GM06990 (cell line): ENCODE data around the gene PCSK1.

ENCODE experiments used
- DNase-seq: peaks from one replicate; pipeline ENCODE4 v3.0.0-alpha.2; 2011; ENCODE audit not compliant: insufficient read length; ENCODE audit errors: extremely low read depth
- H3K27me3 ChIP-seq: replicated peaks from 2 replicates; pipeline ENCODE4 v1.6.0; 2011; ENCODE audit warnings: low read length; ENCODE audit not compliant: control insufficient read depth, insufficient read depth
- H3K36me3 ChIP-seq: 2 replicates; pipeline ENCODE4 v1.5.1; 2011; ENCODE audit warnings: low read length; ENCODE audit not compliant: control insufficient read depth, insufficient read depth
- H3K4me3 ChIP-seq: replicated peaks from 2 replicates; pipeline ENCODE4 v1.5.1; 2011; ENCODE audit warnings: low read depth, mild to moderate bottlenecking, control low read depth, low read length
- TF ChIP-seq, protein P1 (sequence below): IDR thresholded peaks from 2 replicates; pipeline ENCODE4 v1.5.1; 2011; ENCODE audit warnings: low read length, control low read depth, mild to moderate bottlenecking, inconsistent platforms; ENCODE audit not compliant: insufficient read depth, poor library complexity, severe bottlenecking

The PCSK1 gene

DNA sequence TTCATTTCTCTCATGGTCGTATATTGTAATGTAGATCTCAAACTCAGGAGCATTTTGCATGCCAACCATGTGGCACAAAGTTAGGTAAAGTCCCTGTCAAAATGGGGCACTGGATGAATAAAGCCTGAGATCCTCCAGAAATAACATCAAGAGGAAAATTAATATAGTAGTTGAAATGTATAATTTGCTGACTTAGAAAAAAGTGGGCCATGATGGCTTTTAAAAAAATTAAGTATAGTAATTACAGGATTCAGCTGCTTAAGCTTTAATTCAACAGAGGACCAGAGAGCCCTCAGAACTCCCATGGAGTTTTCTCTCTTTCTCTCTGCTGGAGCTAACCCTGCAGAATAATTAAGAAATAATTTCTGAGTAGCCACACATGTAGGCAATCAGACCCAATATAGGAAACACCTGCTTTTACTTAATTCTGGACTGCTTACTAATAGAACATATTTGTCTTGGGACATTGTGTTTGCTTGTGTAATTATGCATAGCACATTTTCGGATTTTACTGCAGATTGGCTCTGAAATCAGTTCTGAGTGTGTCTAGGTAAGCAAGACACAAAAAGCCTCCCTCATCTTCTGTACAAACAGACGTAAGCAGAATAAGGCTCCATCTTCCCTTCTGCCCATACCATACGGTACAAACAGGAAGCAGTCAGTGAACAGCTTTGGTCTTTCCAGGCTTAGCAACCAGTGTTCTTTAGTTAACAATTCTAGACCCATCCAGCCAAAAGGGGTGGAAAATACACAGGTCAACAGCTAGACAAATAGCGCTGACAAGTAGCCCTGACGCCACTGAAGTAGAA lies 26.5 kb upstream of the PCSK1 start:
- no peak for DNase-seq
- Histone ChIP-seq H3K4me3 (no peak overlapping the region), H3K27me3 (no peaks in the 10 kb centered on the region), H3K36me3 (no peaks in the 10 kb centered on the region)
- TF ChIP-seq, protein P1, sequence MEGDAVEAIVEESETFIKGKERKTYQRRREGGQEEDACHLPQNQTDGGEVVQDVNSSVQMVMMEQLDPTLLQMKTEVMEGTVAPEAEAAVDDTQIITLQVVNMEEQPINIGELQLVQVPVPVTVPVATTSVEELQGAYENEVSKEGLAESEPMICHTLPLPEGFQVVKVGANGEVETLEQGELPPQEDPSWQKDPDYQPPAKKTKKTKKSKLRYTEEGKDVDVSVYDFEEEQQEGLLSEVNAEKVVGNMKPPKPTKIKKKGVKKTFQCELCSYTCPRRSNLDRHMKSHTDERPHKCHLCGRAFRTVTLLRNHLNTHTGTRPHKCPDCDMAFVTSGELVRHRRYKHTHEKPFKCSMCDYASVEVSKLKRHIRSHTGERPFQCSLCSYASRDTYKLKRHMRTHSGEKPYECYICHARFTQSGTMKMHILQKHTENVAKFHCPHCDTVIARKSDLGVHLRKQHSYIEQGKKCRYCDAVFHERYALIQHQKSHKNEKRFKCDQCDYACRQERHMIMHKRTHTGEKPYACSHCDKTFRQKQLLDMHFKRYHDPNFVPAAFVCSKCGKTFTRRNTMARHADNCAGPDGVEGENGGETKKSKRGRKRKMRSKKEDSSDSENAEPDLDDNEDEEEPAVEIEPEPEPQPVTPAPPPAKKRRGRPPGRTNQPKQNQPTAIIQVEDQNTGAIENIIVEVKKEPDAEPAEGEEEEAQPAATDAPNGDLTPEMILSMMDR = no peak

DNA sequence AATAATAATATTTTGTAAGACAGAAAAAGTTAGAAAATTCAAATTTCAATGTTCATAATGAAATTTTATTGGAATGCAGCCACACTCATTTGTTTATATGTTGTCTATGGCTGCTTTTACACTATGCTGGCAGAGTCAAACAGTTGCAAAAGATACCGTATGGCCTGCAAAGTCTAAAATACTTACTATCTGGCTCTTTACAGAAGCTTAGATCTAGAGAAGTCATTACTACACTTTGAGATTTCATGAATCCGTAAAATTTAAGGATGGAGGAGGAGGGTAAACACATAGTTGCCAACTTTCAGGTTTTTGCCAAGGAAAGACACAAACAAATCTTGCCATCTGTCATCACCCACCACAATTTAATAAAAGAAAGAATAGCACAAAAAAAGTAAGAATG lies 25.1 kb upstream of the PCSK1 start:
- DNase-seq = no peak
- Histone ChIP-seq H3K27me3 (no peaks in the 10 kb centered on the region), H3K4me3 (no peak overlapping the region), H3K36me3 (no peaks in the 10 kb centered on the region)
- TF ChIP-seq, protein P1 = no peak

DNA sequence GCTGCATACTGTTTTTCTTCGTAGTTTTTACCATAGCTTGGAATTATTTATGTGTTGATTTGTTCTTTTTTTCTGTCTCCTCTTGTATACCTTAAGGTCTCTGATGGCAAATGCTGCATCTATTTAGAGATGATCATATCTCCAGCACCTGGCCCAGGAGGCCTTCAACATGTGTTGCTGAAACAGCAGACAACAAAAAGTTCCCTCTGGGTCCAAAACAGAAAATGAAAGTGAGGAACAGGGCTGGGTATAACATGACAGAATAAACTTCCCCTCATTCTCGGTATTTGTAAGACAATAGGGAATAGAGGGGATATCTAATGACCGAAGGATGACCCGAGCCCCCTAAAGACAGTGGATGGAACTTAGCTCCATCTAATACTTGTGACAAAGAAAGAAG lies 22.7 kb upstream of the PCSK1 start:
- DNase-seq = no peak
- Histone ChIP-seq H3K4me3 (no peak overlapping the region), H3K27me3 (no peaks in the 10 kb centered on the region), H3K36me3 (no peaks in the 10 kb centered on the region)
- TF ChIP-seq, protein P1 = no peak

DNA sequence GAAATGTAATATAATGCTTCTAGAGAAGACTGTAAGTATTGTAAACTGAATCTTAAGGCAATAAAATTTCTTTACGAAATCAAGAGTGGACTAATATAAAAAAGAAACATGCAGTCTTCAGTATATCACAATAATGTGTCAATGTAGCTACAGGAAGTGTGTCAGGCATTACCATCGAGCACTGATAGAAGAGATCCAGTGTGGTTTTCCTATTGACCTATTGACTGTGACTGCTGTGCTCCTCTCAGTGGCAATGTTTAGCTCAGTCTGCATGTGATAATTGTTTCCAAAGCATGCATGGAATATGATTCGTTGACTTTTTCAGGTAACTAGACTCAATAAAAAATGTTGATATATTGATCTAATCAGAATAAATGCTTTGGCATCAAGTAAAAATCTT lies 20.3 kb upstream of the PCSK1 start:
- H3K27me3 ChIP-seq = no peaks in the 10 kb centered on the region
- no peak overlapping the region for H3K4me3 ChIP-seq
- DNase-seq = no peak
- H3K36me3 ChIP-seq = no peaks in the 10 kb centered on the region
- TF ChIP-seq, protein P1 = no peak

DNA sequence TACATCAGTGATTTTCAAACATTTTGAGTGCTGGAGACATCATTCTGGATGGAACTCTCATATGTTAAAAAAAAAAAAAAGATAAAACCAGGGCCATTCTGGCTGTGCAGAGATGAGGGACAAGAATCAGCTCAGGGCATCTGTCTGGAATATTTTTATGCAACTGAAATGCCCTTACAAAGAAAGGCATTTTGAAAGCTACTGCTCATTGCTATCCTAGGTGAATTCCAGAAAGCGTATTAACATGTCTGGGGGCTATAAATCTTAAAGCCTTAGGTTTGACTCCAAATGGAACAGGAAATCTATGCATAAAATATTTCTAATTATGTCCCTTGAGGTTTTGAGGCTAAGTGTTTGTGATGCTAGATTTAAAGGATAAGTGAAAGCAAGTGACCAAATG lies 14.9 kb upstream of the PCSK1 start:
- TF ChIP-seq, protein P1 = no peak
- Histone ChIP-seq H3K27me3 (no peaks in the 10 kb centered on the region), H3K4me3 (no peak overlapping the region), H3K36me3 (no peaks in the 10 kb centered on the region)
- DNase-seq = no peak

DNA sequence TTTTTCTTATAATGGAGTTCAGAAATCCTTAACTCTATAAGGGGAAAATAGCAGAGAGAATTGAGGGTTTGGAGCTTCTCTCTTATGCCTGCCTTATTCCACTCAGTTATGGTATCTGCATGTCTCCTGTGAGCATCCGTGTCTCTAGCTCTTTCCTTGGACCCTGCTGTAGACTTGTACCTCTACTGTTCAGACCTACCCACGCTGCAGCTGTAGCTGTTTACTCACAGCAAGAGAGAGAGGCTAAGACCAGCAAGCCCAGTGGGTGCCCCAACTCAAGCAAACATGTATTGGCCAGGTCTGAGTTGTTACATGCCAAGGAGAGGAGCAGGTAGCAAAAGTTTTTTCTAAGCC lies 7.1 kb upstream of the PCSK1 start:
- Histone ChIP-seq H3K27me3 (no peaks in the 10 kb centered on the region), H3K4me3 (no peak overlapping the region), H3K36me3 (no peaks in the 10 kb centered on the region)
- TF ChIP-seq, protein P1 = no peak
- DNase-seq = no peak
